Eye (tissue), 1 donor: ENCODE results near the gene STK32C.
A peak's percentile ranks its signal among the peaks of the same experiment; 100 is the strongest.

Experiments
- DNase-seq: peaks from one replicate; pipeline ENCODE4 v3.0.0-alpha.2; 2015

STK32C gene

DNA sequence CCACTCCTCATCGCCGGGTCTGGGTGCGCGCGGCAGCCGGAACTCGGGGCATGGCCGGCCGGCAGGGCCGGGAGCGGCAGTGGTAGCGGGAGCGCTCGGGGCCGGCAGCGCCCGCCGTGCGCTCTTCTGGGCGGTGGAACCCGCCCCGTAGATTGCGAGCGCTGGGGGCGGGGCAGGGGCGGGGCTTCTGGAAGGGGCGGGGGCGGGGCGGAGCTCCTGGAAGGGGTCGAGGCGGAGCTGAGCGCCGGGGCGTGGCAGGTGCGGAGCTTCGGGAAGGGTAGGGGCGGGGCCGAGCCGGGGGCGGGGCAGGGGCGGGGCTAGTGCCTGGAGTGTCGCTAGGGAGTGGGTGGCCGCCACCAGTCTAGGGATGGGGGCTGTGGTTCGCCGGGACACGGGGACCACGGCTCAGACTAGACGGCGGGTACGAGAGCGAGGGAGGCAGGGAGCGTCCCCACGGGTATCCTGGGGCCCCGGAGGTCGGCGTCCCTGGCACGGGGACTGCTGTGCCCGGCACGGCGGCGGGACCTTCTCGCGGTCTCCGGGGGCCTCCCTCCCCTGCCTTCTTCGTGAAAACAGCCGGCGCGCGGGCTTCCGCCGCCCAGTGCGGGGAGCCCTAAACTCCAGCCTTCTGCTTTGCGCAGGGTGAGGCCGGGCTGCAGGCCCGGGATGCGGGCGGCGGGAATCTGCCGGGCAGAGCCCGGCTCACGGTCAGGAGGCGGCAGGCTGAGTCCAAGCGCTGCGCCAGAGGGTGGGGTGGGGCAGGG, at the start of gene STK32C:
Gene STK32C (minus strand): TSS at position 128 of the 764 bp plus-strand sequence. CDS start 117 bp downstream, at position 11.
- DNase-seq, result peak; percentile 95

DNA sequence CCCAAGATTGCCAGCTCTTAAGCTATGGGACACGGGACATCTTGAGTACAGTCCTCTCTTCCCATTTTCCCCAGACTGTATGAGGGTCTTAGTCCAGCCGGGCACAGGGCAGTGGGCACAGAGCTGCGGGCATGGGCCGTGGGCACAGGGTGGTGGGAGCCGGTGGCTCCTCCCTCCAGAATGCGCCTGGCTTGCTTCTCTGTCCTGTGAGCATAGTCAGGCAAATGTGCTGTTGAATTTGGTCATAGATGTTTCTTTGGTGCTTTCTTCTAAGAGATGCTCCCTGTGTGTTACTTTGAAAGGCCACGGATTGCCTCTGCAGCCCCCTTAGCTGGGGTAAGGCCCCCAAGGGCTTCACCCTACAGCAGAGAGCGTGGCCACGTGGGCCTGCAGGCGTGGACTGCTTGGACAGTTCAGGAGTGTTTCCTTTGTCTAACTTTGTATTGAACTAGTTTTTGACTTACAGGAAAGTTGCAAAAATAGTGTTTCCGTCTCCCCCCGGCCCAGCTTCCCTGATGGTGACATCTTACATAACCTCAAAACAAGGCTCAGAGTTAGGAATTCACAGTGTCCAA, 49.0 kb upstream of the STK32C start:
- no peak for DNase-seq

DNA sequence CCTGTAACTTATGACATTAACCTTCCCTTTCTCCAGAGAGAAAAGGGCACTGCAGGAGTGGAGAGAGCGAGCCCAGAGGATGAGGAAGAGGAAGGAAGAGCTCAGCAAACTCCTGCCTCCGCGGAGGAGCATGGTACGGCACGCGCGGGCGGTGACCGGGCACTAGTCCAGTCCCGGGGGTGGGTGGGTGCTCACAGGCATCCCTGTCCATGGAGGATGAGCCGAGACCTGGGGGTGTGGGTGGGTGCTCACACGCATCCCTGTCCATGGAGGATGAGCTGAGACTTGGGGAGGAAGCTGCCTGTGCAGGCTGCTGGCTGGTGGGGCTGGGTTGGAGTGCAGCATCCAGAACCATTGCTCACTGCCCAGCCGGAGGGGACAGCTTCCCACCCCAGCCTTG, 48.0 kb upstream of the STK32C start:
- DNase-seq, result no peak

GRCh38 chr10:132355297-132355696, 47.5 kb upstream of the STK32C start:
- DNase-seq, result no peak

GRCh38 chr10:132354356-132355094, 46.8 kb upstream of the STK32C start:
- no peak for DNase-seq

DNA sequence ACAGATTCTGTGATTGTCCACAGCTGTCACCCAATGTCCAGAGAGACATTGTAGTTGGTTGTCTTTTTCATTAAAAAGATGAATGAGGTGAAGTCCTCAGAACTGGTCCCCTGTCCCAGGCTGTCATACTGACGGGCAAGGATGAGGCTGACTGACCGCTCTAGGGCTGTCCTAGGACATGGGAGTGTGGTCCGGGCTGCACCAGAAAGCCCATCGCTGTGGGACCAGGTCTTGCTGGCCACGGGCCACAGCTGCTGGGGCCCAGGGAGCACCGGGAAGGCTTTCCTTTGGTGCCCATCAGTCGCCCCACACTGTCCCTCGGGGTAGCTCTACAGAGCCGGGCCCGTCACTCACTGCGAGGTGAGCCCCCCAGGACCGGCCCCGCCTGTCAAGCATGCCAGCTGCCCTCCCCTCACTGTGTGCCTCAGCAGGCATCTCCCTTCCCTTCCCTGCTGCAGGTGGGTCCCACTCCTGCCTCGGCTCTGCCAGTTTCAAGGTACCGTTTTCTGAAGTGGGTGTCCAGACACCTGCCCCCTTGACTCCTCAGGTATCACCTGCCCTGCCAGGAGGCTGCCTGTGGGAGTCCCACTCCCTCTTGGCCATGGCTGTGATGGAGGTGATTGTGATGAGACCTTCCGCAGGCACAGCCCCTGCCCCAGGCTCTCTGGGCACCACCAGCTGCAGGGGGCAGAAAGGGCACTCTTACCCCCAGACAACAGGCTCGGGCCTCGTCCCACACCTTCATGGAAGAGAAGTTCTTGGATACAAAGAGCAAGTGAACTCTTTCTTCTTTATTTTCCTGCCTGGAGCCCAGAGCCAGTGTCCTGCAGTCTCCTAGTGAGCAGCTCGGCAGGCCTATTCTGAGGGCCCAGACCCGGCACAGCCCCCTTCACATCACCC, 46.0 kb upstream of the STK32C start:
- DNase-seq, result no peak

DNA sequence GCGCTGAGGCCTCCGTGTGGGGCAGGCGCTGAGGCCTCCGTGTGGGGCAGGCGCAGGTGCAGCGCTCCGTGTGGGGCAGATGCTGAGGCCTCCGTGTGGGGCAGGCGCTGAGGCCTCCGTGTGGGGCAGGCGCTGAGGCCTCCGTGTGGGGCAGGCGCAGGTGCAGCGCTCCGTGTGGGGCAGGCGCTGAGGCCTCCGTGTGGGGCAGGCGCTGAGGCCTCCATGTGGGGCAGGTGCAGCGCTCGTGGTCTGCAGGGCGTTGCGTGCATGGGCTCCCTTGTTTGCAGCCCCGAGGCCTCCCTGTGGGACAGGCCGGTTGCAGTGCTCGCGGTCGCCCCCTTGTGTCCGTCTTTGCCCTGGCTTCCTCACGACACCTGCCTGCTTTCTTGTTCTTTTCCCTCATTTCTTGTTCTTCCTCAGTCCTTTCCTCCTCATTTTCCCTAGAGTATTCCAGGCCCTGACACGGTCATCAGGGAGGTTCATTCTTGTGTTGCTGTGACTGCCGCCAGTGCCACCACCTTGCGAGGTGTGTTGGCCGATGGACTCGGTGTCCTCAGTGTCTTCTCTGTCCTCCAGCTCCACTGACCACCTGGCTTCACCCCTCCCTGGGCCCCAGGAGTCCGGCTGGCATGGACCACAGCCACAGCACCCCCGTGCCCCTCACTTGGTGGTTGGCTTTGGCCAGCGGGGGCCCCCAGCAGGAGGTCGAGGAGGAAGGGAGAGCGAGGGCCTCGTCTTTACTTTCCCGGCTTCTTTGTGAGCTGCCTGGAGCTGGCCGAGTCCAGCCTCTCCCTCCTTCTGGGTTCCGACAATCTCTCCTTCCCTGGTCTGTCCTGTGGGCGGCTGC, 44.9 kb upstream of the STK32C start:
- DNase-seq, result peak; percentile 70

- no peak for DNase-seq
Measured at GRCh38 chr10:132351611-132352010, 43.9 kb upstream of the STK32C start.

GRCh38 chr10:132350946-132351345, 43.2 kb upstream of the STK32C start:
- no peak for DNase-seq

- DNase-seq, result no peak
Measured at GRCh38 chr10:132350391-132350790, 42.6 kb upstream of the STK32C start.

GRCh38 chr10:132349766-132350165, 42.0 kb upstream of the STK32C start:
- no peak for DNase-seq

- DNase-seq, result no peak
Measured at GRCh38 chr10:132347931-132348267, 40.1 kb upstream of the STK32C start.

- no peak for DNase-seq
Measured at GRCh38 chr10:132347211-132347930, 39.6 kb upstream of the STK32C start.

DNA sequence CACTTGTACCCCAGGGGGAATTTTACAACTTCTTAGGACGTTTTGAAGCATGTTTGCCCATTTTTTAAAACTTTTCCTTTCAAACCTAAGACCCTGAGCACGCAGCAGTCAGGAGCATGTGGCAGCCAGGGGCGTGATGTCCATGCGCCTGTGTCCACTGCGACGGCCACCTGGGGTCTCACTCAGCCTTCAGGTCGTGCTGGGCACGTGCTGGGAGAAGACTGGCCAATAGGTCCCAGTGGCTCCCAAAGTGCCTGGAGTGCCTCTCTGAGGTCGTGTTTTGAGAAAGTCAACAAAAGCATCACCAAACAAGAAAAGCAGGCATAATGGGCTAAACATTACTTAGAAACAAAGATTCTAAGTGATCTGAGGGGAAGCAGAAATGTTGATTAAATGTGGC, 39.1 kb upstream of the STK32C start:
- no peak for DNase-seq

DNA sequence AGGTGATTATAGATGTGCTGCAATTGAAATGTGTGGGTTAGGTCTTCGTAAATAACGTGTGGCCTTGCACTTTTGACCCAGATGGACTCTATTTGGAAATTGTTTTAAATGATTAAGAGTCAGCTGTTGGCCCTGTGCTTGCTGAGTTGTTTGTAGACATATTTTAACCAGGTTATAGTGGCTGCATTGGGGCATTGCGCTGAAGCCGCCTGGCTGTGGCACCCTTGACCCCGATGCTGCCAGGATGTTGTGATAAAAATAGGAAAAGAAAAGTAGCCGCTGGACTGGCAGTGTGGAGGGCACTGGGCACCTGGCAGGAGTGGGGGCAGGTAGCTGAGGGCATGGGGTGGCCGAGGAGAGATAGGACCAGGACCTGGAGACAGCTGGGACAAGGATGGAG, 37.6 kb upstream of the STK32C start:
- no peak for DNase-seq

GRCh38 chr10:132344386-132344785, 36.6 kb upstream of the STK32C start:
- no peak for DNase-seq

DNA sequence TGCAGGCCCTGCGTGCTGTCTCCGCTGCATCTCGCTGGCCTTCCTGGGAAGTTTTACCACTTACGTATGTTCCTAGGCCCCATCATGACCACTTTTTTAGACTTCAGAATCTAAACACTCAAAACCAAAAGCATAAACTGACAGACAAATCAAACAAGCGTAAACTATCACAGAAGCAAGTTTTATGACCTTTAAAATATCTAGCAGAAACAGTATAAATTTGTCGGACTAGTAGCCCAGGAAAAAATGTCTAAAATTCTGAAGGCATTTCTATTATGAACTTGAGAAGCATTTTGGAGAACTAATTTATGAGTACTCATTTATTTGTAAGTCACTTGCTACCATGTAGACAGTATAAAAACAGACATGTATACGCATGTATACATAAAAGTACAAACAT, 34.8 kb upstream of the STK32C start:
- DNase-seq, result no peak

DNA sequence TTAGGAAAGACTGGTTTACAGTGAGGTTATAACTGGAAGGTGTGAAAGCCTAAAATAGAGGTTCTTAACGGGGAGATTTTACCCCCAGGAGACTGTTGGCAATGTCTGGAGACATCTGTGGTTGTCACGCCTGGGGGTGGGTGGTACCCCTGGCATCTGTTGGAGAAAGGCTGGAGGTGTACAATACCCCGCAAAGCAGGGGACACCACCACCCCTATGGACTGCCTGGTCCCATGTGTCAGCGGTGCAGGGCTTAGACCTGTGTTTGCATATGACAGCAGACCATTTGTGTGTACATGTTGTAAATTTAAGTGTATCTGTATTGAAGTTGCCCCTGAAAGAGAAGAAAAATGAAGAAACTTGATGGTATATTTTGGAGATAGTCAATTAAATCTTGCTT, 34.0 kb upstream of the STK32C start:
- no peak for DNase-seq

DNA sequence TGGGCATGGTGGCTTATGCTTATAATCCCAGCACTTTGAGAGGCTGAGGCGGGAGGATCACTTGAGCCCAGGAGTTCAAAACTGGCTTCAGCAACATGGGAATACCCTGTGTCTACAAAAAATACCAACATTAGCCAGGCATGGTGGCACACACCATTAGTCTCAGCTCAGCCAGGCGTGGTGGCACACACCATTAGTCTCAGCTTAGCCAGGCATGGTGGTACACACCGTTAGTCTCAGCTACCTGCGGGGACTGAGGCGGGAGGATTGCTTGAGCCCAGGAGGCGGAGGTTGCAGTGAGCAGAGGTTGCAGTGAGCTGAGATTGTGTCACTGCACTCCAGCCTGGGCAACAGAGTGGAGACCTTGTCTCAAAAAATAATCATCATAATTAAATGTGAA, 33.3 kb upstream of the STK32C start:
- no peak for DNase-seq

- DNase-seq, result no peak
Measured at GRCh38 chr10:132339276-132339675, 31.5 kb upstream of the STK32C start.

DNA sequence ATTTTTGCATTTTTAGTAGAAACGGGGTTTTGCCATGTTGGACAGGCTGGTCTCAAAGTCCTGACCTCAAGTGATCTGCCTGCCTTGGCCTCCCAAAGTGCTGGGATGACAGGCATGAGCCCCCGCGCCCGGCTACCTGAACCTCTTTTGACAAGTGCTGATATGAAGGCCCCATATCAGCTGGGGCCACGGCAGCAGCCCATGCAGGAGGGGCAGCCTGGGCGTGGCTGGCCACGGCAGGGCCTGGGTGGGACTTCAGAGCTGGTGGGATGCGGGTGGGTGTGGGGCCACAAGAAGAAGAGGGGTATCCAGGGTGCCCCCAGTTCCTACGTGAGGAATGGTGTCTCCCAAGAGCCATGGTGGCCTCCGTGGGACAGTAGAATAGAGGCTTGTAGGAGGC, 31.1 kb upstream of the STK32C start:
- no peak for DNase-seq
